ENCODE measurements around the gene CDH13.

GRCh38 chr16:83005653-83006160 is 378.9 kb downstream of the CDH13 start:
- TF ChIP-seq CTCF (conservative IDR thresholded peaks at IDR 0.05; ENCODE audit: low read depth, low read length) (no peak), EZH2 (IDR thresholded peaks at IDR 0.05; ENCODE audit: borderline replicate concordance, low read depth, low read length, poor library complexity, severe bottlenecking) (no peak)

All from A673 (cell line).